ENCODE measurements around the gene CPEB3.

CPEB3 gene

DNA sequence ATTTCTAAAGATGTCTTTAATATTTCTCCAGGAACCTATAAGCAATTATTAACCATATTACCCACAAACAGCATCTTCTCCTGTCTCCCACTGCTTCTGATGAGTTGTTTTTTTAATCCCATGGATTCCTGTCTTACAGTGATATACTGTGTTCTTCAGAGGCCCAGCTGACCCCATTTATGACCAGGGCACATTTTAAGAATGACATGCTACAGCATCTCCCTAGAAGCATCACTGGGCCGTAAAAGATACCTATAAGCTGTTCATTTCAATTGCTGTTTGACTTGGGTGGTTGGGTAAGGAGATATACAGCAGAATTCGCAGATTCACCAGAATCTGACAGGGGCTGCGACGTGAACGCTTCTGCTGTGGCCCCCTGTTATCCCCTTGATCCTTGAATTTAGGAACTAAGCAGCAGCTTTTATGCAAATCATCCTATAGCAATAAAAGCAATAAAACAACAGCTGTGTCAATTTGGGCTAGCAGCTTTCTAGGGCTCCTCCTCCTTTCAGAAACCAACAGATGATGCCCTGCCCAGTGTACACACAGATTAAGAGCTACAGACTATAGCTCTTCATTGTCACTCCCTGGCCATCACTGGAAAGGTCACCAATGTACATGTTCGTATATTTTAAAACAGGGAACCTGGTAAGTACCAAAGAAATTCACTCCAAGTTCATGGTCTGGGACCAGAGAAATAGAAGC lies 86.8 kb downstream of the CPEB3 start:
- Histone ChIP-seq H3K9ac (ENCODE audit: low read length) (no peak overlapping the region), H3K4me1 (ENCODE audit: control insufficient read depth, low read depth, low read length) (no peaks in the 10 kb centered on the region), H3K9me3 (ENCODE audit: control insufficient read depth, low read depth, low read length) (no peaks in the 10 kb centered on the region), H3K36me3 (ENCODE audit: control insufficient read depth, low read depth, low read length) (no peaks in the 10 kb centered on the region), H3K27me3 (ENCODE audit: control insufficient read depth, insufficient read depth, low read length) (no peaks in the 10 kb centered on the region), H3K4me3 (ENCODE audit: low read length) (no peak overlapping the region), H3K27ac (ENCODE audit: low read length) (no peak overlapping the region)

DNA sequence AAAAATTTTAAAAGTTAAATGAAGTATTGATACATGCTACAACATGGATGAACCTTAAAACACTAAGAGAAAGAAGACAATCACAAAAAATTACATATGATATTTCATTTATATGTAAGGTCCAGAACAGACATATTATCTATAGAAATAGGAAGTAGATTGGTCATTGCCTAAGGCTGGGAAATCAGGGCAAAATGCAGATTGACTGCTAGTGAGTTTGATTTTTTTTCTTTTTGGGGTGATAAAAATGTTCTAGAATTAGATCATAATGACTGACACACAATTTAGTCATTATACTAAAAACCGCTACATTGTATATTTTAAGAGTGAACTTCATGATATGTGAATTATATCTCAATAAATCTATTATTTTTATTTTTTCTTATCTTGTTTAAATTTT lies 88.3 kb downstream of the CPEB3 start:
- no peaks in the 10 kb centered on the region for H3K36me3 ChIP-seq (ENCODE audit: control insufficient read depth, low read depth, low read length)
- no peaks in the 10 kb centered on the region for H3K4me1 ChIP-seq (ENCODE audit: control insufficient read depth, low read depth, low read length)
- H3K27me3 ChIP-seq (ENCODE audit: control insufficient read depth, insufficient read depth, low read length) = no peaks in the 10 kb centered on the region
- no peak overlapping the region for H3K9ac ChIP-seq (ENCODE audit: low read length)
- H3K27ac ChIP-seq (ENCODE audit: low read length) = no peak overlapping the region
- no peak overlapping the region for H3K4me3 ChIP-seq (ENCODE audit: low read length)
- H3K9me3 ChIP-seq (ENCODE audit: control insufficient read depth, low read depth, low read length) = no peaks in the 10 kb centered on the region

DNA sequence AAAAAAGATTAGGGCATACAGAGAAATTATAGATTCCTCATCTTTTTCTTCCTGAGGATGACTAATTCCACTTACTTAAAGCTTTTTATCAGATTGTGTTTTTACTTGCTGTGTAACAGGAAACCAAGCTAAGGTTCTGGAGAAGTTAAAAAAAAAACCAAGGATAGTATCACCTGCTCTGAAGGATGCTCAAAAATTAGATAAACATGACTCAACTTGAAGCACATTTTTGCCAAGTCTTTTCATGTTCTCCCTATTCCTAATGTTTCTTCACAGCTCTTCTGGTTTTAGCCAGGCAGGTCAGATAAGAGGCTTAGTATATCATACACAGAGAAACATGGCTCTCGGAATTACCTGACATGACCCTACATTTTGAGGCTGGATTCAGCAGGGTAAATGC lies 90.3 kb downstream of the CPEB3 start:
- no peak overlapping the region for H3K9ac ChIP-seq (ENCODE audit: low read length)
- no peak overlapping the region for H3K4me3 ChIP-seq (ENCODE audit: low read length)
- no peaks in the 10 kb centered on the region for H3K9me3 ChIP-seq (ENCODE audit: control insufficient read depth, low read depth, low read length)
- no peaks in the 10 kb centered on the region for H3K27me3 ChIP-seq (ENCODE audit: control insufficient read depth, insufficient read depth, low read length)
- H3K4me1 ChIP-seq (ENCODE audit: control insufficient read depth, low read depth, low read length) = no peaks in the 10 kb centered on the region
- no peak overlapping the region for H3K27ac ChIP-seq (ENCODE audit: low read length)
- H3K36me3 ChIP-seq (ENCODE audit: control insufficient read depth, low read depth, low read length) = no peaks in the 10 kb centered on the region

DNA sequence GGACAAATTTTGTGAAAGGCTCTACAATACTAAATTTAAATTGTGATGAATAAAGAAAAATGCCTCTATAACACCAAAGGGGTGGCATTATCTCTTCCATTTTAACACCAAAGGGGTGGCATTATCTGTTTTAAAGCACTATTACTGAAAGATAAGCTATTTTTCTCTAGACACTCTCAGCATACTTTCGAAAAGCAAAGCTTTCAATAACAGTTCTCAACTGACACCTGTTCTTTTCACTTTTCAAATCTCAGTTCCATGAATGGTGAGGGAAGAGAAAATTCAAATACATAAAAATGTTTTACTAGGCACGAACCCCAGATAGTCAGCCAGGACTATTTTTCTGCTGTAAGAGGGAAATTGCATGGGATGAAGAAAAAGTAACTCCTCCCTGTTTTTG lies 103.8 kb downstream of the CPEB3 start:
- Histone ChIP-seq H3K27ac (ENCODE audit: low read length) (no peak overlapping the region), H3K9ac (ENCODE audit: low read length) (no peak overlapping the region)

DNA sequence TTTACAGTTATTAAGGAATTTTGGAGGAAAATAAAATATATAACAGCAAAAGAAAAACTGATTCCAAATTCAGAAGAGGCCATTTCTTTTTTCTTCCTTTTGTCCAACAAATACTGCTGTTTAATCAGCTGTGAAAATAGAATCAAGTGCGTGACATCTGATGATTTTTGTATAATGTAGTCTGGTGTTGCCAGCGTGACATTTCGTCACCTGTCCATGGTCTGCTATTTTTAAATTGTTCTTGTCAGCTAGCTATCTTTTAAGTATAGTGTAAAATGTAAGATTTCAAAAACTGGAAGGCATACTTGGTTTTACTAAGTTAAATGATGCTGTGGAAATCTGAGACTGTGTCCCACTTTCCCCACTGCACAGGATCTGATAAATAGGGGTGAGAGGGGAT lies 105.9 kb downstream of the CPEB3 start:
- Histone ChIP-seq H3K36me3 (ENCODE audit: control insufficient read depth, low read depth, low read length) (no peaks in the 10 kb centered on the region), H3K4me1 (ENCODE audit: control insufficient read depth, low read depth, low read length) (no peaks in the 10 kb centered on the region), H3K9me3 (ENCODE audit: control insufficient read depth, low read depth, low read length) (no peaks in the 10 kb centered on the region), H3K27me3 (ENCODE audit: control insufficient read depth, insufficient read depth, low read length) (no peaks in the 10 kb centered on the region), H3K27ac (ENCODE audit: low read length) (no peak overlapping the region), H3K4me3 (ENCODE audit: low read length) (no peak overlapping the region), H3K9ac (ENCODE audit: low read length) (no peak overlapping the region)

More for the DNA sequence above, 103.8 kb downstream of the CPEB3 start:
- Histone ChIP-seq H3K4me3 (ENCODE audit: low read length) (no peak overlapping the region), H3K9me3 (ENCODE audit: control insufficient read depth, low read depth, low read length) (no peaks in the 10 kb centered on the region), H3K4me1 (ENCODE audit: control insufficient read depth, low read depth, low read length) (no peaks in the 10 kb centered on the region), H3K36me3 (ENCODE audit: control insufficient read depth, low read depth, low read length) (no peaks in the 10 kb centered on the region), H3K27me3 (ENCODE audit: control insufficient read depth, insufficient read depth, low read length) (no peaks in the 10 kb centered on the region)

DNA sequence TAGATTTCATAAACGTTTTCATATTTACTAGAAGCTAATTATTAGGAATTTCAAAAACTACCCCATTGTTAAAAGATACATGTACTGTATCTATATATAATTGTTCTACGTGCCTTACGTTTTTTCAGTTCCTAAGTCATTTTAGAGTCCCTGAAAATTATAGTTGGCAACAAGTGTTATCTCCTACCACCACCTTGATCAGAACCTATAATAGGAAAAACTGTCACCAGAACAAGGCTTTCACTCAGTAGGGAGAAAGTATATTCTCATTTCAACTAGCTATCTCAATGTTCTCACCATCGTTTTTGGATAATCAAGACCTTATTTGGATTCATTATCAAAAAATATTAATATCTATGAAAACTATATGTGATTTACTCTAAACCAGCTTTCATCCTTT lies 107.7 kb downstream of the CPEB3 start:
- Histone ChIP-seq H3K27ac (ENCODE audit: low read length) (no peak overlapping the region), H3K36me3 (ENCODE audit: control insufficient read depth, low read depth, low read length) (no peaks in the 10 kb centered on the region), H3K4me3 (ENCODE audit: low read length) (no peak overlapping the region), H3K27me3 (ENCODE audit: control insufficient read depth, insufficient read depth, low read length) (no peaks in the 10 kb centered on the region), H3K9me3 (ENCODE audit: control insufficient read depth, low read depth, low read length) (no peaks in the 10 kb centered on the region), H3K9ac (ENCODE audit: low read length) (no peak overlapping the region), H3K4me1 (ENCODE audit: control insufficient read depth, low read depth, low read length) (no peaks in the 10 kb centered on the region)

DNA sequence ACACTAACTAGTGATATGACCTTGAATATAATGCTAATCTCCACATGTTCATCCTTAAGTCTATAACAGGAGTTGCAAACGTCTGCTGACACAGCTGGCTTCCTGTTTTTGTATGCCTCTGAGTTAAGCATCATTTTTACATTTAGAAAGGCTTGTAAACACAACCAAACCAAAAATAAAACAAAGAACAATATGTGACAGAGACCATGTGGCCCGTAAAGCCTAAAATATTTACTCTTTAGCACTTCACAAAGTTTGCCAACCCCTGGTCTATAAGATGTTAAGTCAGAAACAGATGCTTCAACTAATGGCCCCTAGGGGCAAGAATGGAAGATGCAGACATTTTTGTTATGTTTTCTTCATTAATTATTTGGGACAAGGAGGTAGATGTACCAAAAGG lies 109.3 kb downstream of the CPEB3 start:
- no peak overlapping the region for H3K4me3 ChIP-seq (ENCODE audit: low read length)
- H3K9ac ChIP-seq (ENCODE audit: low read length) = no peak overlapping the region
- no peaks in the 10 kb centered on the region for H3K36me3 ChIP-seq (ENCODE audit: control insufficient read depth, low read depth, low read length)
- H3K4me1 ChIP-seq (ENCODE audit: control insufficient read depth, low read depth, low read length) = no peaks in the 10 kb centered on the region
- H3K27ac ChIP-seq (ENCODE audit: low read length) = no peak overlapping the region
- H3K27me3 ChIP-seq (ENCODE audit: control insufficient read depth, insufficient read depth, low read length) = no peaks in the 10 kb centered on the region
- no peaks in the 10 kb centered on the region for H3K9me3 ChIP-seq (ENCODE audit: control insufficient read depth, low read depth, low read length)

DNA sequence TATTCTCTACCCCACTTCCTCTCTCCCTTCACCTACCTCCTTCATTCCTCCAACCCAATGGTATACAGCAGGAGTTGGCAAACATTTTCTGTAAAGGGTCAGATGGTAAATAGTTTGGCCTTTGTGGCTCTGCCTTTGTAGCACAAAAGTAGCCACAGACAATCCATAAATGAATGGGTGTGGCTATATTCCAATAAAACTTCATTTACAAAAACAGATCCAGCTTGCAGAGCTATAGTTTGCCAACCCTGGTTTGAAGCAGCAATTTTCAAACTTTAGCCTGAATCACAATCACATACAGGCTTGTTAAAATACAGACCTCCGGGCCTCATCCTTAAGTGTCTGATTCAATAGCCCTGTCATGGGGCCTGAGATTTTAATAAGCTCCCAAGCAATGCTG lies 110.5 kb downstream of the CPEB3 start:
- Histone ChIP-seq H3K9me3 (ENCODE audit: control insufficient read depth, low read depth, low read length) (no peaks in the 10 kb centered on the region), H3K4me1 (ENCODE audit: control insufficient read depth, low read depth, low read length) (no peaks in the 10 kb centered on the region)

DNA sequence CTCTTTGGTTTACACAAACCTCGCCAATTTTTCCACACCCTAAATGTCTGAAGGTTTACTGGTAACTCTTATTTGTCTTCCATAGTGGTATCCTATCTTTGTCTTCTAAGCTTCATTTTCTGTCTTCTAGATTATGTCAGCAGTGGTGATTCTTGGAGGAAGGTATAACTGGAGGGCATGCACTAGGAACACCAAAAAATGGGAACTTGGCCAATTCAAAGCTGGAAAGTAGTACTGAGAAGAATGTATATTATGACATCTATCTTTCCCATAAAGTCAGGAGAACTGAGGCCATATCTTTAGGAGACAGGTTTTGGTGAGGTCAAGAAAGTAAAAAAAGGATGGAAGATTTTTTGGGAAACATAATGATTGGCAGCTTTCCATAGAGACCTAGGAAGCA lies 113.3 kb downstream of the CPEB3 start:
- H3K4me1 ChIP-seq (ENCODE audit: control insufficient read depth, low read depth, low read length) = no peaks in the 10 kb centered on the region
- H3K27me3 ChIP-seq (ENCODE audit: control insufficient read depth, insufficient read depth, low read length) = no peaks in the 10 kb centered on the region
- H3K9ac ChIP-seq (ENCODE audit: low read length) = no peak overlapping the region
- no peaks in the 10 kb centered on the region for H3K9me3 ChIP-seq (ENCODE audit: control insufficient read depth, low read depth, low read length)
- no peak overlapping the region for H3K27ac ChIP-seq (ENCODE audit: low read length)
- no peaks in the 10 kb centered on the region for H3K36me3 ChIP-seq (ENCODE audit: control insufficient read depth, low read depth, low read length)
- no peak overlapping the region for H3K4me3 ChIP-seq (ENCODE audit: low read length)

More for the DNA sequence above, 110.5 kb downstream of the CPEB3 start:
- Histone ChIP-seq H3K36me3 (ENCODE audit: control insufficient read depth, low read depth, low read length) (no peaks in the 10 kb centered on the region), H3K27me3 (ENCODE audit: control insufficient read depth, insufficient read depth, low read length) (no peaks in the 10 kb centered on the region), H3K9ac (ENCODE audit: low read length) (no peak overlapping the region), H3K4me3 (ENCODE audit: low read length) (no peak overlapping the region), H3K27ac (ENCODE audit: low read length) (no peak overlapping the region)

DNA sequence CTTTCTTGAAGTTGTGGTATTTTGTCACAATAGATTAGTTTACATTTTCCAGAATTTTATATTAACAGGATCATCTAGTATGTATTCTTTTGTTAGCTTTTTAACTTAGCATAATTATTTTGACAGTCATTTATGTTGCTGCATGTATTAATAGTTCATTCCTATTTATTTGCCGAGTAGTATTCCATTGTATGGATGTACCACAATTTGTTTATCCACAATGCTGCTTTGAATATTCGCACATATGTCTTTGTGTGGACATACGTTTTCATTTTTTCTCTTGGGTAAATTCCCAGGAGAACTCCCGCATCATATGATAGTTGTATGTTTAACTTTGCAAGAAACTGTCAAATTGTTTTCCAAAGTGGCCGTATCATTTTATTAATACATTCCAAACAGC lies 115.7 kb downstream of the CPEB3 start:
- Histone ChIP-seq H3K27ac (ENCODE audit: low read length) (no peak overlapping the region), H3K4me3 (ENCODE audit: low read length) (no peak overlapping the region), H3K9me3 (ENCODE audit: control insufficient read depth, low read depth, low read length) (no peaks in the 10 kb centered on the region), H3K36me3 (ENCODE audit: control insufficient read depth, low read depth, low read length) (no peaks in the 10 kb centered on the region), H3K4me1 (ENCODE audit: control insufficient read depth, low read depth, low read length) (no peaks in the 10 kb centered on the region), H3K27me3 (ENCODE audit: control insufficient read depth, insufficient read depth, low read length) (no peaks in the 10 kb centered on the region), H3K9ac (ENCODE audit: low read length) (no peak overlapping the region)

DNA sequence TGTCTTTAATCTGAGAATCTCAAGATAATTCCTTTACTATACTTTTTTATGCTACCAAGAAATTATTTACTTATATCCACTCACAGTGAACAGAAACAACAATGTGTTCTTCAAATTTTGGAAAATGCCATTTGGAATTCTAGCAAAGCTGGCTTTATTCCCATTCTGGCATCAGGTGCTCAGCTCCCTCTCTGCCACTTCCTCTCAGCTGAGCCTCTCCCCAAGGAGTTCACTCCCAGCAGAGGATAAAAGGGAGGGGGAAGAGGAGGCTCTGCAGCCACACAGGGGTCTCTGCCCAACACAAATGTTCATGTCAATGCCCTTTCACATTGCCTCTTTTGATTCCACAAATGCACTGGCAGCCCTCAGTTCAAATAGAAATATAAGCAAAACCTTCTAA lies 116.9 kb downstream of the CPEB3 start:
- H3K4me1 ChIP-seq (ENCODE audit: control insufficient read depth, low read depth, low read length) = no peaks in the 10 kb centered on the region
- no peak overlapping the region for H3K27ac ChIP-seq (ENCODE audit: low read length)
- H3K27me3 ChIP-seq (ENCODE audit: control insufficient read depth, insufficient read depth, low read length) = no peaks in the 10 kb centered on the region
- H3K9me3 ChIP-seq (ENCODE audit: control insufficient read depth, low read depth, low read length) = no peaks in the 10 kb centered on the region
- H3K4me3 ChIP-seq (ENCODE audit: low read length) = no peak overlapping the region
- no peak overlapping the region for H3K9ac ChIP-seq (ENCODE audit: low read length)
- no peaks in the 10 kb centered on the region for H3K36me3 ChIP-seq (ENCODE audit: control insufficient read depth, low read depth, low read length)

DNA sequence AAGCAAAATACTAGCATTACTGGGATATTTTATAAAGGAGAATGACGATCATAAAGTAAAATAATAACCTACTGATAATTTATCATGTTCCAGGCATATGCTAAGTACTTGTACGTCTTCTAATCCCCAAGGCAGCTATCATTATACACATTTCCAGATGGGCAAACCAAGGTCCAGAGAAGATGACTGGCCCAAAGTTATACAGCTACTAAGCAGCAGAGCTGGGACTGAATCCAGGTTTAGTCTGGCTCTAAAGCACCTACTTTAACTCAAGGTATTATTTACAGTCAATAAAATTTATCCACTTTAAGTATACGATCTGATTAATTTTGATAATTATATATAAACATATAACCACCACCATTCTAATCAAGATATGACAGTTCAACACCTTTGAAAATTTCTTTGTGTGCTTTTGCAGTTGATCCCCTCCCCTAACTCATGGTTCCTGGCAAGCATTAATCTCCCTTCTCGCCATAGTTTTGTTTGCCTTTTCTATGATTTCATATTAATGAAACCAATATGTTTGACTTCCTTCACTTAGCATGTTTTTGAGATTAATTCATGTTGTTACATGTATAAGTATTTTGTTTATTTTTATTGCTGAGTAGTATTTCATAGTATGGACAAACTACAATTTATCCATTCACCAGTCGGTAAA lies 126.7 kb downstream of the CPEB3 start:
- Histone ChIP-seq H3K27ac (ENCODE audit: low read length) (no peak overlapping the region), H3K27me3 (ENCODE audit: control insufficient read depth, insufficient read depth, low read length) (no peaks in the 10 kb centered on the region), H3K4me3 (ENCODE audit: low read length) (no peak overlapping the region), H3K9me3 (ENCODE audit: control insufficient read depth, low read depth, low read length) (no peaks in the 10 kb centered on the region), H3K36me3 (ENCODE audit: control insufficient read depth, low read depth, low read length) (no peaks in the 10 kb centered on the region), H3K9ac (ENCODE audit: low read length) (no peak overlapping the region), H3K4me1 (ENCODE audit: control insufficient read depth, low read depth, low read length) (no peaks in the 10 kb centered on the region)
